Measurements from ENCODE around the gene STK32A. TPM values are rescaled to one million over a fixed set of nuclear protein-coding genes. Genes with fewer than 3 reads are reported as not detected.

STK32A gene
- total RNA-seq, result 0.59 and 0.73 TPM in 2 replicates

GRCh38 chr5:147234825-147235635, at the start of gene STK32A:
TSS of gene STK32A (plus strand) at chr5:147235026. CDS start at chr5:147239635, 4,609 bp downstream.

Small RNA genes lying within 50 kb of the gene (small RNA-seq; reads per million reads assigned to genes)
- not detected for gene AC011373.1

Data from subcutaneous preadipocyte (primary cell).